ENCODE results near the gene EGR2.

- TF ChIP-seq GATA2 (IDR thresholded peaks at IDR 0.05; ENCODE audit: low read depth, low read length) = no peak
- TF ChIP-seq GATA3 (IDR thresholded peaks at IDR 0.05; ENCODE audit: low read depth, low read length) = no peak
Measured at GRCh38 chr10:62830679-62831078, 14.5 kb upstream of the EGR2 start.
